GM19351 (cell line): Measurements from ENCODE around the gene ELMO1.

Source experiments
- ATAC-seq: cut with Tn5 transposase; IDR thresholded peaks from one replicate; pipeline ENCODE4 v1.9.1; 2021; ENCODE audit warnings: mild to moderate bottlenecking, moderate library complexity; ENCODE audit not compliant: unreplicated experiment

The ELMO1 gene

GRCh38 chr7:36900988-36901710 lies 547.5 kb downstream of the ELMO1 start:
- ATAC-seq = no peak

- no peak for ATAC-seq
Measured at GRCh38 chr7:36898186-36898585, 550.5 kb downstream of the ELMO1 start.

- ATAC-seq = no peak
Measured at GRCh38 chr7:36896956-36897590, 551.6 kb downstream of the ELMO1 start.

GRCh38 chr7:36896418-36896817 lies 552.2 kb downstream of the ELMO1 start:
- no peak for ATAC-seq

DNA sequence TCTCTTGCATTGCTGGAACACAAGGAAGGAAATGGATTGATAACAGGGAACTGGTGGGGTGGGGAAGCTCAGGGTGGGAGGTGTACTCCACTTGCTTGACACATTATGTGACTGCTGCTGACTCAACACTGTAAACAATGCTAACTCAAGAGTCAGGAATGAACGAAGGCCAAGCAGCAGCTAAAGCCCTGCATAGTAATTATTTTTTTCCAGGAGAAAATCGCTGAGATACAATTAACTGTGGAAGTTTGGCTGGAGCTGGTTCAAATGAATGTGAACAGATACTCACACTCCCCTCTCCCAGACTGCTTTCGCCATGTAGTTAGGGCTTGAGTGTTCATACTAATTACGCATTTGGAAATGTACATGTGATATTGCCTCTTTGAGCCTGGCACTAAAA lies 553.5 kb downstream of the ELMO1 start:
- no peak for ATAC-seq

DNA sequence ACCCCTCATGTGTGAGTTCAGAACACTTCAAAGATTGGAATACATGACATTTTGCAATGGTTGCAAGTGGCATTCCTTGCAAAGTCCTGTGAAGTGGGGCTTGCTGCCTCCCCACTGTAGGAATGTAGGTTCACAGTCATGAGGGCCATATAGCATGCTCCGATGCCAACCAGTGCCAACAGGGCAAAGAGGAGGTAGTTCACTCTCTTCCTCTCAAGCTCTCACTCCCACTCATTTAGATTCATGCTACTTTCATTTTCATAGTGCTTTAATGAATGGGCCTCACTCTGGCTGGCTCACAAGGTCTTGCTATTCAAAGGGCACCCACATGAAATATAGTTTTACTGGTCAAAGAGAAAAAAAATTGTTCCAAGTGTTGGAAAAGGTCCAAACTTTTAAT lies 554.5 kb downstream of the ELMO1 start:
- no peak for ATAC-seq

DNA sequence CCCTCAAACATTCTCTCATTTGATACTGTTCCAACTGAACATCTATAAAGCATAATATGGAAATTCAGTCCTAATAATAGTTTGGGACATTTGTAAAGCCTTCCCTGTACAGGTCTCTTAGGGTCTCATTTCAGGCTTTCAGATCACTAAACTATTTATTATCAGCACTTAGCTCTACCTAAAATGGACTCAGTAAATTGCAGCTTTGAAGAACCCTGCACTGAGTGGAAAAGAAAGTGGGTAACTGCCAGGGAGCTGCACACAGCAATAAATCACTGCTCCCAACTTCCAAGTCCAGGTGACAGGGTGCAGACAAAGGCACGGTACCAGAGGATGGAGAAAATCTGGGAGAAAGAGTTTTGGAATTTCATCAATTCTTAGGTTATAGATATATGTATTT lies 559.5 kb downstream of the ELMO1 start:
- no peak for ATAC-seq

GRCh38 chr7:36887969-36888368 lies 560.7 kb downstream of the ELMO1 start:
- ATAC-seq = no peak

GRCh38 chr7:36887233-36887632 lies 561.4 kb downstream of the ELMO1 start:
- no peak for ATAC-seq

GRCh38 chr7:36884910-36885309 lies 563.8 kb downstream of the ELMO1 start:
- ATAC-seq = no peak

DNA sequence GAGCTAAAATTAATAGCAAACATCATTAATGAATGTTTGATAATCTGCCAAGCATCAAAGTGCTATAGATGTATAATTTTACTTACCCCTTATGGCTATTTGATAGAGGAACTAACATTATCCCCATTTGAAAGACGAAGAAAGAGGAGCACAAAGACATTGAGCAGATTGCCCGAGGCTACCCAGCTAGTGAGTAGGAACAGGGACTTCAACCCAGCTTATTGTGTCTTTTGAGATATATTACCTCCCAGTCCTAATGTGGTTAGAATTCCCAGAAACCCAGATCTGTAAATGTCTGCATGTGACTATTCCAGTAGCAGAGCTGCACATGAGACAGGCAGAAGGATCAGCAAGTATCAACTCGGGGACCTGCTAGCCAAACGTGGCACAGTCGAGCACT lies 564.3 kb downstream of the ELMO1 start:
- no peak for ATAC-seq

GRCh38 chr7:36881233-36881874 lies 567.3 kb downstream of the ELMO1 start:
- no peak for ATAC-seq

DNA sequence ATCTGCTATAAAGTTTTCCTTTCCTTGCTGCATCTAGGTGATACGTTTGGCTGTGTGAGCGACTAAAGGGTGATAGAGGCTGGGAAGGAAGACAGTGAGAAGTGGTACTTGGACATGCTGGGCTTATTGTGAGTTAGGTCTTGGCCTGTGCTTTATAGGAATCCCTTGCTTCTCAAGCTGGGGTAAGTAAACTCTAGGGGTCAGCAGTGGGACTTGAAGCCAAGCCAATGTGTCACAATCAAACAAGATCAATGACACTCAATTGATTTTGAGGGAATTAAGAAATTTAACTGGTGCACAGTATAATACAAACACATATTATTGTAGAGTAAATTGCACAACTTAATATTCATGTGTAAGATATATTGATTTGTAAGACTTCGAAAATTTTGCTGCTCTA lies 568.6 kb downstream of the ELMO1 start:
- no peak for ATAC-seq

DNA sequence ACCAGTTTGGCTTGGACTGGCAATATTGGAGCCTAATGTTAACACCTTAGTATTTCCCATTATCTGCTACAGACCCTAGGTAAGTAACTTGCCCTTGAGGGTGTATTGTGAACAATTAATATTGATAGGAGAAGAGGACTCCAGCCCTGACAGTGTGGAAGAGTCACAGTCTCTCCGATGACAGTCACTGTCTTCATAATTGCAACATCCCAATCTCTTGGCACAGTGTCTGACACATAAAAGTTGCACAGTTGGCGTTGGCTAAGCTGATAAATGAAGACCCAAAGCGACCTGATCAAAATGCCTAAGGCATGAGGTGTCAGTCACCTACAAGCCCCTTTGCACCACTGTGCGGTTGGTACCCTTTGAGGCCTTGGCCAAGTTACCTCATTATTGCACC lies 569.6 kb downstream of the ELMO1 start:
- ATAC-seq = no peak

DNA sequence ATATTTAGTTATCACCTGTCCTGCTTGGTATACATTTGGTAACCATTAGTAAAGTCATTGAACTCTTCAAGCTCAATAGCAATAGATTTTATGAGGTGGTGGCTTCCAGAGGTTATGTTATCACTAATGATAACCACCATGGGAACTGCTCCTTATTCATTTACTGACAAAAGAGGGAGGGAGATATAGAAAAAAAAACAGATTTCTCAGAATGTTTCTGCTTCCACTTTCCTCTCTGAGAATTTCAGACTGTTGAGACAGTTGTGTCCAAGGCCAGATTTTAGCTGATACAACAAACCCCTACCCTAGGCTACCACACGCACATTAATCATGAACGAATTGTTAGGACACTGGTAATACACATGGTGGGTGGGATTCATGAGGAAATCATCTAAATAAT lies 570.4 kb downstream of the ELMO1 start:
- ATAC-seq = no peak

DNA sequence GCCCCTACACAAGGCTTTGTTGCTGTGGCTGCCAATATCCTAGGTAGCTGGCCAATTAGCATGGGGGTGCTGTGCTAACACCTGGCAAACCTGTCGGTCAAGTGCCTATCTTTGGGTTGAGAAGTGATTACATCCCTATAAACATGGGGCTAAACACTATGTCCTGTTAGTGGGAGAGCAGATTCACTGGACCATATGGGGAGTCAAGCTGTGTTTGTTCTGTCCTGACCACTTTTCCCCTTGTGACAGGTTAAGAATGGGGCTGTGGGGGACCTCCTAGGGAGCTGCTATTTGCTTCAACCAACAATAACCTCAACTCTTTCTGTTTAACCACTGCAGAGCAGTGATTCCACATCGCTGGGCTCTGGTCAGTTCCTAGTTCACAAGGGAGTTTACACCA lies 572.9 kb downstream of the ELMO1 start:
- no peak for ATAC-seq

- ATAC-seq = no peak
Measured at GRCh38 chr7:36874041-36874440, 574.6 kb downstream of the ELMO1 start.

- no peak for ATAC-seq
Measured at GRCh38 chr7:36871863-36872262, 576.8 kb downstream of the ELMO1 start.

DNA sequence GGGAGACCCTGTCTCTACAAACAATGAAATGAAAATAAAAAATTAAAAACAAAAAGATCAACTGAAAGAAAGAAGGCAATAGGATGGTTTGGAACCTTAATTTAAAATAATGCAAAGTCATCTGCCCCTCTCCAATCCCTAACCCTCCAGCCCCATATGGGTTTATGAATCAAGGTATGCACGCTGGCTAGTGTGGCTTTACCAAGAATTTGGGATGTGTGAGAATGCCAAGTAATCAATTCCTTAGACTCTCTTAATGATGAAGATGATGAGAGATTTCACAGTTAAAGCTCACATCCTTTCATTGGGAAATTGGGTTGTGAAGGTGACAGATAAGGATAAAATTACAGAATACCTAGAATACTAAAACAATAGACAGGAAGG lies 577.3 kb downstream of the ELMO1 start:
- no peak for ATAC-seq

DNA sequence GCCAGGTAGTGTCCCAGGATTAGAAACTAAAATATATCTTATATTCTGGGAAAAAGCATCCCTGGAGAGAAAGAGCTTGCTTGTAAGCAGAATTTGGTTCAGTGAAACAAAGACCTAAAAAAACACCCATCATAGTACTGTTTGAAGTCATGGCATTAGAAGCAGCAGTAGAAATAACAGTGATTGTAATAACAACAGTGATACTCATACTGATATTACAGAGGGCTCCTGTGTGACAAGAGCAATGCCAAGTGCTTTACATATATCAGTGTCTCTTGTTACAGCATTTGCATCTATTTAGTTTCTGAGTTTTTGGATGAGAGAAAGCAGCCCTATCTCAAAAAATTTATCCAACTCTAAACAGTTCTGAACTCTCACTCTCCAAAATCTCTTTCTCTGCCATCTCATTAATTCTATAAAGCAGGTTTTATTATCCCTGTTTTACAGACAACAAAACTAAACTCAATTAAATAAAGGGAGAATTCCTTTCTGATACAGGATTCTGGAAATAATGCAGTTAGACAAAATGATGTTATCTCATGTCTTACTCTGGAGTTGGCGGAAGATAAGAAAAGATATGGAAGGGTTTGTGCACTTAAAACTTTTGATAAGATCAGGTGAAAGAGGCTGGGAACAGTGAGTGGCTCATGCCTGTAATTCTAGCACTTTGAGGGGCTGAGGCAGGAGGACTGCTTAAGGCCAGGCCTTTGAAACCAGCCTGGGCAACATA lies 577.9 kb downstream of the ELMO1 start:
- no peak for ATAC-seq

DNA sequence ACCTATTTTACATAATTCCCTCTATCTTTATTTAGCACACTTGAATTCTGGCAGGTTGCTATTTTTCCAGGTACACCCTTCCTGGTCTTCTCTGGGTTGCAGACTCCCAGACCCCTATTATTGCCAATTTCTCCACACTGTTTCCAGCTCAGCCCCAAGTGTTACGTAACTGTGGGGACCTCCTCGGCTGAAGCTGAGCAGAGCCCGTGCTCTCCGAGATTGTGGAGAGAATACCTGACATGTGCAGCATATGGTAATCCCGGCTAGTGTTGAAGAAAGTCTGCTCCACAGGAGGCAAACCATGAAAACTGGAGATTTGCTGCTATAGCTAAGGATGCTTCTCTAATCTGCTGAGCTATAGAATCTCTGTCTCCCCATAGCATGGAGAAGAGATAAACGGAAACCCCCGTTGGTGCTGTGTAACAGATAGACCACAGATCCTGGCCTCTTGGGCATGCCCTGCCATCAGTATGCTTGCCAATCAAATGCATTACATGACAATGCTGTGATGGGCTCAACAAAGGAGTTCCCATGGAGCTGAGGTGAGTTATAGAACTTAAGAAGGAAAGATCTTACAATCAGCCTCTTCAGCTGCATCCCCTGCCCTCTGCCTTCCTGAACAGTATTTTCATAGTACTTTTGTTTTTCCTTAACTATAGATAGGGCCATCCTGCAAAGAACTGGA lies 579.8 kb downstream of the ELMO1 start:
- no peak for ATAC-seq
